Right lobe of liver (tissue), 6 donors: Measurements from ENCODE around the gene SLC38A10. TPM values are rescaled to one million over a fixed set of nuclear protein-coding genes. Genes with fewer than 3 reads are reported as not detected.

Source experiments
- ATAC-seq, 4 donors: fragments of 200-7000 bp; cut with Tn5 transposase; one replicate each; pipeline ENCODE4 v1.9.1; 2020; ENCODE audit warnings: mild to moderate bottlenecking in 4 of 4, moderate library complexity in 4 of 4
- DNase-seq, 3 donors: peaks; one replicate each; pipeline ENCODE4 v3.0.0-alpha.2; 2020
- H3K27ac ChIP-seq, 3 donors: fragments of 200-600 bp; one replicate each; pipeline ENCODE4 v1.8.0; 2022
- H3K27me3 ChIP-seq, 2 donors: fragments of 200-600 bp; one replicate each; pipeline ENCODE4 v1.8.0; 2022
- H3K36me3 ChIP-seq, 4 donors: fragments of 200-600 bp; sonication (generic) in 1 of 4; one replicate each; pipeline versions ENCODE4 v1.5.1 to v1.8.0; 2017 to 2022; ENCODE audit warnings: control low read depth in 1 of 4
- H3K4me1 ChIP-seq, 4 donors: fragments of 200-600 bp; sonication (generic) in 1 of 4; one replicate each; pipeline versions ENCODE4 v1.5.1 to v1.8.0; 2017 to 2022; ENCODE audit warnings: control low read depth in 1 of 4
- H3K4me3 ChIP-seq, 3 donors: fragments of 200-600 bp; one replicate each; pipeline ENCODE4 v1.8.0; 2022
- H3K9me3 ChIP-seq, 4 donors: fragments of 200-600 bp; sonication (generic) in 1 of 4; one replicate each; pipeline versions ENCODE4 v1.5.1 to v1.8.0; 2017 to 2022; ENCODE audit warnings: control low read depth in 1 of 4
- CTCF ChIP-seq, 4 donors: fragments of 200-600 bp in 3 of 4; fragments of 450-650 bp in 1 of 4; IDR thresholded peaks; one replicate each; pipeline versions ENCODE4 v1.5.1 to v1.8.0; 2016 to 2022; ENCODE audit warnings: antibody characterized with exemption in 4 of 4, mild to moderate bottlenecking in 2 of 4
- POLR2A ChIP-seq: fragments of 450-650 bp; IDR thresholded peaks from one replicate; pipeline ENCODE4 v1.6.1; 2017; ENCODE audit warnings: antibody characterized with exemption, mild to moderate bottlenecking
- WGBS: methylation state at CpG from one replicate; pipeline ENCODE4 v1.1.6; 2018; ENCODE audit warnings: low coverage, low lambda C conversion rate; ENCODE audit not compliant: insufficient coverage; ENCODE audit errors: missing lambda C conversion rate; 5-methylcytosine and 5-hydroxymethylcytosine counted together
- intact Hi-C, 2 donors: fragments of 100-400 bp; cut with DNase I; formaldehyde crosslinking; loops; one replicate each; pipeline versions ENCODE4 v1.11.2 to v1.14.1; 2022
- total RNA-seq, 6 experiments: library from RNA; depleted of rRNA in 2 of 6; stranded (reverse); fragments of >200 nt in 2 of 6; fragmentation: NEBNext Ultra II Directional in 3 of 6; extraction: Animal tissue kit (Norgen Biotek cat#: 25700) in 3 of 6; gene quantifications; one replicate each; pipeline versions ENCODE4 v1.1.0 to v1.2.4, GENCODE V29; 2016 to 2023
- donor health status: DM: no; HTN: yes; CAD: no.
- donor health status: DM: no; HTN: no; CAD: no.
- donor health status: DM: no; HTN: no; CAD: no.
- donor health status: DM: no; HTN: yes; CAD: no.
- donor health status: DM: no; HTN: yes; CAD: no.

SLC38A10 gene
- total RNA-seq, 6 experiments from 2014 or later: 60.9 to 104 (median 86.1) TPM

GRCh38 chr17:81337476-81337879, 42.4 kb upstream of the SLC38A10 start:
- 10% methylated on average over 4 of the region's 14 CpGs for WGBS
- peaks cover 0 to 54% (median 28%) of the 10 kb centered on the region in 4 donors for H3K4me1 ChIP-seq
- TF ChIP-seq CTCF (IDR thresholded peaks at IDR 0.05): no peak
- no peak for TF ChIP-seq POLR2A

DNA sequence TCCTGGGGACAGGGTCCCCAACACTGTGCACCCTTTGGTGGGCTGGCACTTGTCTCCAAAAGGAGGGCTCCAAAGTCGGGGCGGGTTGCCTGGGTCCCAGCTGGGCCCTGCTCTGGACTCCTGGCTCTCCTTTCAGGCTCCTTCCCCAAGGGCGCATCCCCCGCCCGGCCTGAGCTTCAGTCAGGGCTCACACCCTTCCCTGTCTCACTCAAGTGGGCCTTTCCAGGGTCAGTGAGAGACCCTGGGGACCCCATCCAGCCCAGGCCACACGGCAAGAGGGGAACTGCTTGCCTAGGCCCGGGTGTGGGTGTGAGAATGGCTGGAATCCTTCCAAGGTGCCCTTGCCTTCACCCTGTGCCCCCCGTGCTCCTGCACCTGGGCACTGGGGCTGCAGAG, 41.8 kb upstream of the SLC38A10 start:
- Histone ChIP-seq H3K9me3 (no peaks in the 10 kb centered on the region), H3K4me3 (no peak overlapping the region), H3K4me1 (peaks cover 0 to 54% (median 28%) of the 10 kb centered on the region in 4 donors), H3K36me3 (no peaks in the 10 kb centered on the region), H3K27ac (no peak overlapping the region), H3K27me3 (no peaks in the 10 kb centered on the region)
- intact Hi-C loops: no loop called here
- ATAC-seq (no peak), DNase-seq (peak in 1 of 3 donors; percentile 49)
- no CpG with 5 or more reads among the region's 8 CpGs for WGBS
- TF ChIP-seq CTCF (IDR thresholded peaks at IDR 0.05) (no peak), POLR2A (no peak)

More at GRCh38 chr17:81337476-81337879, 42.4 kb upstream of the SLC38A10 start:
- Histone ChIP-seq H3K4me3 (no peak overlapping the region), H3K36me3 (no peaks in the 10 kb centered on the region), H3K27me3 (no peaks in the 10 kb centered on the region), H3K9me3 (no peaks in the 10 kb centered on the region), H3K27ac (no peak overlapping the region)
- ATAC-seq (peak; percentile 9 to 48 (median 46)), DNase-seq (peak; percentile 68 to 77 (median 73))
- intact Hi-C loops: no loop called here

DNA sequence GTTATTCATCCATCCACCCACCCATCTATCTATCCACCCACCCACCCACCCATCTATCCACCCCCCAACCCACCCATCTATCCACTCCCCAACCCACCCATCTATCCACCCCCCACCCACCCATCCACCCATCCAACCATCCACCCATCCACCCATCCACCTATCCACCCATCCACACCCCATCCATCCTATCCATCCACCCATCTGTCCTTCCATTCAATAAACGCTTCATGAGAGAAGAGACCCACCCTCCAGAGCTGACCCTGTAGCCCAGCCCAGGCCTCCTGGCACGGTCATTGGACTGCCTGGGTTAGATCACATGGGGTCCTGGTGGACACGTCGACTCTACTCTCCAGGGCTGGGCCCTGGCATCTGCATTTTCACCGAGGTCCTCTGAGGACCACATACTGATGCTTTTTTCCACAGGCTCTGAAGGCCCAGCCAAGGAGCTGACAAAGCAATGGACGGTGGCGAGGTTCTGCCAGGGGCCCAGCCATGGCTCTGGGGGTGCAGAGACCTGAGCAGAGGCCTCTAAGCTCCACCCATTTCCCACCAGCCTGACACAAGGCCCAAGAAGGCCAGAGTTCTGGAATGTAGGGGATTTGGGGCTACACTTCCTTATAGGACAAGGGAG, 41.3 kb upstream of the SLC38A10 start:
- Histone ChIP-seq H3K9me3 (no peaks in the 10 kb centered on the region), H3K27ac (no peak overlapping the region), H3K4me3 (no peak overlapping the region), H3K4me1 (peaks cover 0 to 54% (median 26%) of the 10 kb centered on the region in 4 donors), H3K27me3 (no peaks in the 10 kb centered on the region), H3K36me3 (no peaks in the 10 kb centered on the region)
- no peak for DNase-seq
- 91% methylated on average over 4 of the region's 7 CpGs for WGBS
- intact Hi-C loops: no loop called here
- TF ChIP-seq POLR2A (no peak), CTCF (IDR thresholded peaks at IDR 0.05) (no peak)
- no peak for ATAC-seq

- DNase-seq (no peak), ATAC-seq (no peak)
- intact Hi-C loops: no loop called here
- Histone ChIP-seq H3K4me1 (peaks cover 0 to 54% (median 25%) of the 10 kb centered on the region in 4 donors), H3K27me3 (no peaks in the 10 kb centered on the region), H3K4me3 (no peak overlapping the region), H3K9me3 (no peaks in the 10 kb centered on the region), H3K36me3 (no peaks in the 10 kb centered on the region), H3K27ac (no peak overlapping the region)
- TF ChIP-seq POLR2A (no peak), CTCF (IDR thresholded peaks at IDR 0.05) (no peak)
- WGBS: 50% methylated on average over 1 of the region's 9 CpGs
Measured at GRCh38 chr17:81335773-81336157, 40.7 kb upstream of the SLC38A10 start.
